CD4-positive, alpha-beta T cell (primary cell): Measurements from ENCODE around the gene OR52M1. TPM values are rescaled to one million over a fixed set of nuclear protein-coding genes. Genes with fewer than 3 reads are reported as not detected.
A peak's percentile ranks its signal among the peaks of the same experiment; 100 is the strongest.
"Not testable (repeated sequence)": the region's sequence is repeated elsewhere in the genome, so short reads cannot be mapped to it uniquely, and the experiment has no call there.

Experiments
- ATAC-seq: fragments of 200-7000 bp; cut with Tn5 transposase; one replicate; pipeline ENCODE4 v1.10.0; 2022; ENCODE audit warnings: mild to moderate bottlenecking; ENCODE audit not compliant: poor library complexity
- CTCF ChIA-PET: fragments of 350-600 bp; sonication (Branson Sonifier 250); formaldehyde crosslinking; loops from one replicate; lab custom pipeline; 2021; ENCODE audit warnings: antibody characterized with exemption, inconsistent platforms; lab: Charles Lee
- POLR2A ChIA-PET: fragments of 350-600 bp; sonication (Branson Sonifier 250); formaldehyde crosslinking; loops from one replicate; lab custom pipeline; 2021; ENCODE audit warnings: antibody characterized with exemption, inconsistent platforms; lab: Charles Lee
- DNase-seq, 14 experiments: peaks; one replicate each; pipeline ENCODE4 v3.0.0-alpha.2; 2013 to 2020; ENCODE audit warnings: mixed read lengths in 2 of 14
- H3K27ac ChIP-seq, 2 donors: one replicate each; pipeline versions ENCODE4 v1.5.1 to v1.7.0; 2013; ENCODE audit warnings: low read length in 2 of 2, low read depth in 1 of 2, mild to moderate bottlenecking in 1 of 2
- H3K27me3 ChIP-seq, 2 experiments: 1 replicate in 1 of 2; 2 replicates in 1 of 2; pipeline versions ENCODE4 v1.6.1 to v1.7.0; 2013; ENCODE audit warnings: low read length in 2 of 2, control low read depth in 1 of 2, mild to moderate bottlenecking in 1 of 2, moderate library complexity in 1 of 2; ENCODE audit not compliant: insufficient read depth in 2 of 2, control insufficient read depth in 1 of 2
- H3K36me3 ChIP-seq: one replicate; pipeline ENCODE4 v1.6.1; 2013; ENCODE audit warnings: low read length, control low read depth; ENCODE audit not compliant: insufficient read depth
- H3K4me1 ChIP-seq: one replicate; pipeline ENCODE4 v1.6.1; 2013; ENCODE audit warnings: low read length, control low read depth; ENCODE audit not compliant: insufficient read depth
- H3K4me3 ChIP-seq: one replicate; pipeline ENCODE4 v1.5.1; 2013; ENCODE audit warnings: mild to moderate bottlenecking, low read length, moderate library complexity
- H3K9me3 ChIP-seq, 2 experiments: 1 replicate in 1 of 2; 2 replicates in 1 of 2; pipeline versions ENCODE4 v1.6.1 to v1.7.0; 2013; ENCODE audit warnings: low read length in 2 of 2, mild to moderate bottlenecking in 2 of 2, control low read depth in 1 of 2, moderate library complexity in 1 of 2; ENCODE audit not compliant: control insufficient read depth in 1 of 2, insufficient read depth in 1 of 2
- H3K27ac Mint-ChIP-seq: one replicate; pipeline ENCODE4 v1.8.0; 2020; ENCODE audit warnings: mixed read lengths
- H3K27me3 Mint-ChIP-seq: one replicate; pipeline ENCODE4 v1.8.0; 2021; ENCODE audit warnings: mixed read lengths
- H3K36me3 Mint-ChIP-seq: one replicate; pipeline ENCODE4 v1.8.0; 2021; ENCODE audit warnings: low read depth, mixed read lengths
- H3K4me1 Mint-ChIP-seq: one replicate; pipeline ENCODE4 v1.8.0; 2021; ENCODE audit warnings: low read depth, mixed read lengths
- H3K4me3 Mint-ChIP-seq: one replicate; pipeline ENCODE4 v1.8.0; 2020; ENCODE audit warnings: mild to moderate bottlenecking, mixed read lengths
- H3K9me3 Mint-ChIP-seq: one replicate; pipeline ENCODE4 v1.8.0; 2020; ENCODE audit warnings: mixed read lengths
- CTCF ChIP-seq: fragments of 200-600 bp; IDR thresholded peaks from one replicate; pipeline ENCODE4 v1.8.0; 2022; ENCODE audit warnings: antibody characterized with exemption, mild to moderate bottlenecking
- intact Hi-C, 2 experiments: fragments of 100-400 bp; cut with DNase I in 1 of 2; cut with micrococcal nuclease in 1 of 2; formaldehyde crosslinking; loops; one replicate each; pipeline versions ENCODE4 v1.15.1 to v1.9.0; 2023 to 2025; cut with DNase I, micrococcal nuclease
- total RNA-seq, 174 experiments: library from RNA in 2 of 174; stranded (reverse) in 2 of 174; gene quantifications; one replicate each; pipeline ENCODE4 v1.2.3 and lab custom pipeline; 2021 to 2026

Gene OR52M1
- total RNA-seq, 2 experiments from 2014 or later, result not detected

DNA sequence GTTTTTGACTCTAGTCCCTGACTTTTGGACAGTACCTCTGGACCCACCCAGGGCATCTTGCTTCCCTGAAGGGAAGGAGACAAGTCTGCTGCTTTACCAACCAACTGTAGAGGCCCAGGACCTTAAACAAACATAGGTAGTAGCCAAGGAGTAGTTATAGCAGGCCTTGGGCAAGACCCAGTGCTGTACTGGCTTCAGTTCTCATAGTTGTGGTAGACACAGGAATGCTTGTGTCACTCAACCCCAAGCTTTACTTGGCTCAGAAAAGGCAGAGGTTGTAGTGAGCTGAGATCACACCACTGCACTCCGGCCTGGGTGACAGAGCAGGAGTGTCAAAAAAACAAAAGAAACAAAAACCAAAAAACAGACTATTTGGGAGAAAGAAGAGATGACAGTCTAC is 21.3 kb upstream of the OR52M1 start:
- DNase-seq, result no peak
- Histone ChIP-seq H3K9me3 (no peaks in the 10 kb centered on the region), H3K27ac (no peak overlapping the region), H3K4me1 (no peaks in the 10 kb centered on the region), H3K27me3 (no peaks in the 10 kb centered on the region), H3K4me3 (no peak overlapping the region), H3K36me3 (no peaks in the 10 kb centered on the region)
- no peak for TF ChIP-seq CTCF
- ATAC-seq, result no peak
- ChIA-PET CTCF (no interaction called here), POLR2A (no interaction called here)
- Mint-ChIP-seq H3K36me3 (no peaks in the 10 kb centered on the region), H3K27ac (no peak overlapping the region), H3K4me3 (no peak overlapping the region), H3K9me3 (no peaks in the 10 kb centered on the region), H3K4me1 (no peaks in the 10 kb centered on the region), H3K27me3 (peaks cover 45% of the 10 kb centered on the region)
- intact Hi-C loops, result no loop called here

- no peak overlapping the region for H3K27ac Mint-ChIP-seq
- CTCF ChIA-PET, result no interaction called here
Observed at GRCh38 chr11:4527926-4528325, 17.1 kb upstream of the OR52M1 start.

GRCh38 chr11:4531686-4532085 is 13.3 kb upstream of the OR52M1 start:
- DNase-seq, H3K27ac ChIP-seq, H3K9me3 ChIP-seq, H3K36me3 ChIP-seq, ATAC-seq, H3K4me3 ChIP-seq, POLR2A ChIA-PET, H3K4me3 Mint-ChIP-seq, H3K4me1 Mint-ChIP-seq, intact Hi-C loops, H3K27me3 ChIP-seq, H3K27ac Mint-ChIP-seq, H3K9me3 Mint-ChIP-seq, CTCF ChIA-PET, H3K36me3 Mint-ChIP-seq, H3K4me1 ChIP-seq: not testable (repeated sequence)
- H3K27me3 Mint-ChIP-seq, result peaks cover 24% of the 10 kb centered on the region

More at GRCh38 chr11:4527926-4528325, 17.1 kb upstream of the OR52M1 start:
- no peaks in the 10 kb centered on the region for H3K9me3 ChIP-seq
- Mint-ChIP-seq H3K4me3 (no peak overlapping the region), H3K36me3 (no peaks in the 10 kb centered on the region), H3K27me3 (peaks cover 38% of the 10 kb centered on the region), H3K4me1 (no peaks in the 10 kb centered on the region), H3K9me3 (no peaks in the 10 kb centered on the region)
- H3K4me1 ChIP-seq, result no peaks in the 10 kb centered on the region
- intact Hi-C loops, result no loop called here
- DNase-seq (no peak), ATAC-seq (no peak)
- no peak overlapping the region for H3K27ac ChIP-seq
- TF ChIP-seq CTCF, result no peak
- no peaks in the 10 kb centered on the region for H3K36me3 ChIP-seq
- POLR2A ChIA-PET, result no interaction called here
- peaks cover 0 to 8% of the 10 kb centered on the region in 2 experiments for H3K27me3 ChIP-seq
- H3K4me3 ChIP-seq, result no peak overlapping the region

DNA sequence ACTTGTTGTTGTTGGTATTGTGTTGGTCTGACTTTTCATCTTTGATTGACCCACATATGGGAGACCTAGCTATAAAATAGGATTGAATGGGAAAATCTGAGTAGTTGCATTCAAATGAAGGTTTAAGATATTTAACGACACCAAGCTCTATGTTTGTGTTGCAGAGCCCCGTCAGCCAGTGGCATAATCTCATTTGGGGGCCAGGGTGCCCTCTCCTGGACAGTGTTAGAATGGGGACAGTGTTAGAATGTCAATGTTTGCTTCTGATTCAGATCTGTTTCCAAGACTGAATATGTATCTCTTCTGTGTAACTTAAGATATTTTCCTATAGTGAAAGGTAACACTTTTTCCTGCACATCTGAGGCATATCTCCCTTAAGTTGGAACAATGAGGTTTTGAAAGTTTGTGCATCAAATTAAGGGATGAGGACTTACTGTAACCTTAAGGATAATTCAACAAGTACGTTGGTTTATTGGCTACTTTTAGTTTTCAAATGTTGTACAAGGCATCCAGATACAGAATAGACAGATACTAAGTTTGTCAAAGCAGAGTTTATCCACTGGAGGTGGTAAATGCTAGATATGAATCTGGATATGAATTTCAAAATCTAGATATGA is 5.3 kb upstream of the OR52M1 start:
- H3K36me3 Mint-ChIP-seq, result no peaks in the 10 kb centered on the region
- TF ChIP-seq CTCF, result peak; percentile 59
- H3K27me3 ChIP-seq, result no peaks in the 10 kb centered on the region
- no peaks in the 10 kb centered on the region for H3K36me3 ChIP-seq
- peaks cover 25% of the 10 kb centered on the region for H3K27me3 Mint-ChIP-seq
- no peak overlapping the region for H3K4me3 Mint-ChIP-seq
- no peak overlapping the region for H3K4me3 ChIP-seq
- no peaks in the 10 kb centered on the region for H3K9me3 Mint-ChIP-seq
- no peaks in the 10 kb centered on the region for H3K4me1 ChIP-seq
- CTCF ChIA-PET, result interaction anchor here (0.9 to 4.3 kb wide), 2 partner anchors 352 to 355 kb away, joined by 3 to 25 read pairs; no protein-coding TSS in a partner anchor
- DNase-seq, result peak in 13 of 14 experiments; percentile 11 to 64 (median 33)
- H3K4me1 Mint-ChIP-seq, result no peaks in the 10 kb centered on the region
- POLR2A ChIA-PET, result no interaction called here
- H3K27ac ChIP-seq, result no peak overlapping the region
- intact Hi-C loops, result loop anchor here (1.0 kb wide), 1 partner anchor 352 kb away; no protein-coding TSS in a partner anchor
- peak; percentile 59 for ATAC-seq
- no peaks in the 10 kb centered on the region for H3K9me3 ChIP-seq
- no peak overlapping the region for H3K27ac Mint-ChIP-seq
